ENCODE results near the gene NUP54.

Gene NUP54

DNA sequence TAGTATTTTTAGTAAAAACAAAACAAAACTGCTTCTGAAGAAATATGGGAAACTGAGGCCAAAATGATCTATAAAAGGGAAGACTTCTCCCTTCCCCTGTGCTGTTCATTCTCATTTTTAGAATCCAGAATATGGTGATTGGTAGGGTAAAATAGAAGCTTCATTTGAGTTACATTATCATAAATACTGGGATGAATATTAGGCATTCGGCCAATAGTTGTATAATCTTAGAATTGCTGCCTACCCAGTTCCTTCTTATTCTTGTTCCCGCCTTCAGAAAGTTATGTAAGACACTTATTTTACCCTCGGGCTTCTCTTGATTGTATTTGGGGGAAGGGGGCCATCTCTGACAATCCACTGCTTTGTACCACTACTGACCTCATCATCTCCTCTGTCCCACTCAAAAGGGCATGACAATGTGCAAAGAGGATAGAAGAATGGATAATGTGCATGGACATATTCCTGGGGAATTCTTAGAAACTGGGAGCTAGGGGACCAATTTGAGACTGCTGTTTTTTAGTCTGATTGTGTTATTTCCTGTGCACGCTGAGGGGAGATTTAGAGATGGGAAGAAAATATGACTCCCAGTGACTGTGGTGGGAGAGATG, 73.1 kb downstream of the NUP54 start:
- H3K36me3 ChIP-seq (ENCODE audit: insufficient read depth, low read length): no peaks in the 10 kb centered on the region
- no peak overlapping the region for H3K4me3 ChIP-seq (ENCODE audit: low read depth in 1 of 2, low read length in 2 of 2)
- TF ChIP-seq CTCF (IDR thresholded peaks at IDR 0.05; ENCODE audit: borderline replicate concordance, extremely low read depth, low read length, poor library complexity, severe bottlenecking) (no peak), EZH2 (IDR thresholded peaks at IDR 0.05; ENCODE audit: borderline replicate concordance, low read depth, low read length, severe bottlenecking) (no peak)
- no peak overlapping the region for H3K27ac ChIP-seq (ENCODE audit: low read length)
- H3K27me3 ChIP-seq (ENCODE audit: insufficient read depth, low read length, poor library complexity): peaks cover 6% of the 10 kb centered on the region
- H4K20me1 ChIP-seq (ENCODE audit: insufficient read depth, low read length): no peaks in the 10 kb centered on the region
- no peaks in the 10 kb centered on the region for H3K79me2 ChIP-seq (ENCODE audit: insufficient read depth, low read length)
- no peaks in the 10 kb centered on the region for H3K4me1 ChIP-seq (ENCODE audit: insufficient read depth, low read length)
- no peak overlapping the region for H2AFZ ChIP-seq (ENCODE audit: low read depth, low read length)
- H3K4me2 ChIP-seq (ENCODE audit: insufficient read depth, low read length): no peak overlapping the region
- ATAC-seq (ENCODE audit: insufficient read depth, low read depth) (no peak), DNase-seq (no peak)
- no peaks in the 10 kb centered on the region for H3K9me3 ChIP-seq (ENCODE audit: insufficient read depth, low read length, severe bottlenecking)
- H3K9ac ChIP-seq (ENCODE audit: low read depth, low read length): no peak overlapping the region

DNA sequence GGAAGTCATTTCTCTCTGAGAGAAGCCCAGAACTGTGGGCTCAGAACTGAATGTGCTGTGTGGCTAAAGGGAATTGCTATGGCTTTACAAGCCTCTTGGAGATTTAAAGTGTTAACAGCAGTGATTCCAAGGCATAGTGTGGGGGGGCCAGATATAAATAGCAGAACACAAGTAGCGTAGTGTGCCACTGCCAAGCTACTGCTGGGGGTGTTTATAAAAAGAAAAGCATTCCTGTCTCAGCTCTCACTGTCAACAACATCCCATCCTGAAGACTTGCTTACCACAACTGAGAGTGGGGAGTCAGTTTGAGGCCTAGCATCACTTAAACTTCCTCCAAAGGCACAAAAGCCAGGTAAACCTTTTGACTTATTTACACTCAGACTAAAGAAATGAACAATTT, 73.7 kb downstream of the NUP54 start, which contains the start of gene ART3:
Gene ART3, plus strand, starts transcription at position 242 of the 400 bp plus-strand sequence. CDS start 1,181 bp downstream, outside the sequence.
- TF ChIP-seq CTCF (IDR thresholded peaks at IDR 0.05; ENCODE audit: borderline replicate concordance, extremely low read depth, low read length, poor library complexity, severe bottlenecking): no peak
- TF ChIP-seq EZH2 (IDR thresholded peaks at IDR 0.05; ENCODE audit: borderline replicate concordance, low read depth, low read length, severe bottlenecking): no peak
- H3K9ac ChIP-seq (ENCODE audit: low read depth, low read length): no peak within 1 kb of the TSS
- peaks cover 2% of the 10 kb centered on the region for H3K27me3 ChIP-seq (ENCODE audit: insufficient read depth, low read length, poor library complexity)
- no peak within 1 kb of the TSS for H3K4me2 ChIP-seq (ENCODE audit: insufficient read depth, low read length)
- H3K27ac ChIP-seq (ENCODE audit: low read length): no peak within 1 kb of the TSS
- H4K20me1 ChIP-seq (ENCODE audit: insufficient read depth, low read length): no peaks in the 10 kb centered on the region
- H3K4me1 ChIP-seq (ENCODE audit: insufficient read depth, low read length): no peaks in the 10 kb centered on the region
- H3K36me3 ChIP-seq (ENCODE audit: insufficient read depth, low read length): no peaks in the 10 kb centered on the region
- H2AFZ ChIP-seq (ENCODE audit: low read depth, low read length): no peak within 1 kb of the TSS
- no peaks in the 10 kb centered on the region for H3K9me3 ChIP-seq (ENCODE audit: insufficient read depth, low read length, severe bottlenecking)
- DNase-seq (no peak), ATAC-seq (ENCODE audit: insufficient read depth, low read depth) (no peak)
- H3K79me2 ChIP-seq (ENCODE audit: insufficient read depth, low read length): no peaks in the 10 kb centered on the region
- no peak within 1 kb of the TSS for H3K4me3 ChIP-seq (ENCODE audit: low read depth in 1 of 2, low read length in 2 of 2)

DNA sequence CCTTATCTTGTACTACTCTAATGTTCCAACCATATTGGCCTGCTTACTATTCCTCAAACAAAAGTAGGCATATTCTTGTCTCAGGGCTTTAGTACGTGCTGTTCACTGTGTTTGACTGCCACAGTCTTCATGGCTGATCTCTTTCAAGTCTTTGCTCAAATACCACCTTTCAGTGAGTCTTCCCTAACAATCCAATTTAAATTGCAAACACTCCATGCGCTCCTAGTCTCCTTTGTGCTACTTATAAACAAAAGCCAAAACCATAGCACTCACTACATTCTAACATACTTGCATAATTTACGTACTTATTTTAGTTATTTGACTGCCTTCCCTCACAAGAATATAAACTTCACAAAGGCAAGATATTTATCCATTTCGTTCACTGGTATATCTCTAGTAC, 75.4 kb downstream of the NUP54 start:
- Histone ChIP-seq H3K27ac (ENCODE audit: low read length) (no peak overlapping the region), H2AFZ (ENCODE audit: low read depth, low read length) (no peak overlapping the region), H3K9me3 (ENCODE audit: insufficient read depth, low read length, severe bottlenecking) (no peaks in the 10 kb centered on the region), H3K4me1 (ENCODE audit: insufficient read depth, low read length) (no peaks in the 10 kb centered on the region), H3K4me2 (ENCODE audit: insufficient read depth, low read length) (no peak overlapping the region), H4K20me1 (ENCODE audit: insufficient read depth, low read length) (no peaks in the 10 kb centered on the region), H3K36me3 (ENCODE audit: insufficient read depth, low read length) (no peaks in the 10 kb centered on the region), H3K9ac (ENCODE audit: low read depth, low read length) (no peak overlapping the region), H3K27me3 (ENCODE audit: insufficient read depth, low read length, poor library complexity) (no peaks in the 10 kb centered on the region), H3K79me2 (ENCODE audit: insufficient read depth, low read length) (no peaks in the 10 kb centered on the region), H3K4me3 (ENCODE audit: low read depth in 1 of 2, low read length in 2 of 2) (no peak overlapping the region)
- no peak for DNase-seq
- TF ChIP-seq CTCF (IDR thresholded peaks at IDR 0.05; ENCODE audit: borderline replicate concordance, extremely low read depth, low read length, poor library complexity, severe bottlenecking): no peak
- no peak for TF ChIP-seq EZH2 (IDR thresholded peaks at IDR 0.05; ENCODE audit: borderline replicate concordance, low read depth, low read length, severe bottlenecking)
- no peak for ATAC-seq (ENCODE audit: insufficient read depth, low read depth)

All from DND-41 (cell line).